ENCODE data around the gene KIAA1328.

Gene KIAA1328

GRCh38 chr18:37230768-37231167 is 401.8 kb downstream of the KIAA1328 start:
- no peak for DNase-seq

DNA sequence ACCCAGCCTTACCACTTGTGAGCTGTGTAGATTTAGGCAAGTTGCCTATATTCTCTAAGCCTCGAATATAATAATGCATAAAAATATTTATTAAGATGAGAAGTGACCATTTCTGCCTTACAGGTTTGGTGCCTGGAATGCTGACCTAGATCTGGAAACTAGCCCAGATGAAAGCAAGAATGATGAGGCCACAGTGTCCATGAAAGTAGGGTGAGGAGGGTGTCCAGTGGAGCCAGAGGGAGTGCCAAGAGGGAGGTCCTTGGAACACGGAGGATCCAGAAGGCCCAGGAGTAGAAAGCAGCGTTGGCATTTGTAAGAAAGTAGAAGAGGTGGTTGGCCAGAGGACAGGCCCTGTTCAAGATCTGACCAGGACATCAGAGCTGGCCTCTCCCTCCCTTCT is 402.3 kb downstream of the KIAA1328 start:
- no peak for DNase-seq

- DNase-seq = no peak
Measured at GRCh38 chr18:37235583-37235982, 406.7 kb downstream of the KIAA1328 start.

DNA sequence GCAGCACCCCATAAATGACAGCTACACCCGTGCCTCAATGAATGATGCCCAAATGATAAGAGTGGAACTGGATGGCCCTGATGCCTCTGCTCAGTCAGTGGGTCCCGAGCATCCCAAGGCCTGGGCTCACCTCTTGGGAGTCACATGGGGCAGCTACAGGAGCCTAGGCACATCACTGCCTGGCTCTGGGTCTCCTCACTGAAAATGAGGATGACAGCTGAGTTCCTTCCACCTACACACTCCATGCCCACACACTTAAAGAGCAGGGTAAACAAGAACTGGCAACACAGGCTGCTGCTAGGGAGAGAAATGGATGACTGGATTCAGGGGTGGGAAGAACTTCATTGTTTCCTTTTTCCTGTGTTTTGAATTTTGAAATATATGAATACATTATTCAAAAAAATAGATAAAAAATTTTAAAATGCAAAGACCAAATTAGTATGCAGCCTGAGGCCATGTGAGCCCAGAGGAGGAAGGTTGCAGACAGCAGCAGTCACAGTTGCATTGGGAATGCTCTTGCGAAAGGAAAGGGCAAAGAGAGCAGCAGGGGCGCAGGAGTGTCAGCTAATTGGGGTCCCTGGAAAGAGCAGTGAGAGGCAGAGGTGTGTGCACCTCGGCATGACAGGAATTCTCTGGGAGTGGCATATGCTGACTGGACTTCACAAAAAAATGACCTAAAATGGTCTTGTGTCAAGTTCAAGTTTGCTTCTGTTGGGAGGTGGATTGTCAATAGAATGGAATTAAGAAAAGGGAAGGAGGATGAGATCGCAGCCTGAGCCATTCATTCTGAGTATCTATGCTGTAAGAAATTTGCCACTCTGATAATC is 409.6 kb downstream of the KIAA1328 start:
- DNase-seq = peak in 1 of 2 donors; percentile 16

DNA sequence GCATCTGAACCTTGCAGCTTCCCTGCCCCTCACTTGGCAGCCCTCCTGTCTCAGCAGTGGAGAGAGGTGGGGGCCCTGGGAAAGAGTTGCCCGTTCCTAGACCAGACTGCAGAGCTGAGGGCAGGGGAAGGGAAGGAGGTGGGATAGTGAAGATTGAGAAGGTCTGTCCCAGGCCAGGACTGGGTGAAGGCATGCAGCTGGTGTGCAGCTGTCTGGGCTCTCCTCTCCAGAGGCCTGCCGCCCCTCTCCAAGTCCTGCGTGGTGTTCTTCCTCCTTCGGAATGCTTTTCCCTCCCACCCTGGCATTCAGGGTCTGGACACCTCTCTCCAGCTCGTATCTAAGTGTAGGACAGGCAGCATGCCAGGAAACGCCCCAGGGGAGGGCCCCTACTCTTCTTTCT is 413.2 kb downstream of the KIAA1328 start:
- DNase-seq = no peak

DNA sequence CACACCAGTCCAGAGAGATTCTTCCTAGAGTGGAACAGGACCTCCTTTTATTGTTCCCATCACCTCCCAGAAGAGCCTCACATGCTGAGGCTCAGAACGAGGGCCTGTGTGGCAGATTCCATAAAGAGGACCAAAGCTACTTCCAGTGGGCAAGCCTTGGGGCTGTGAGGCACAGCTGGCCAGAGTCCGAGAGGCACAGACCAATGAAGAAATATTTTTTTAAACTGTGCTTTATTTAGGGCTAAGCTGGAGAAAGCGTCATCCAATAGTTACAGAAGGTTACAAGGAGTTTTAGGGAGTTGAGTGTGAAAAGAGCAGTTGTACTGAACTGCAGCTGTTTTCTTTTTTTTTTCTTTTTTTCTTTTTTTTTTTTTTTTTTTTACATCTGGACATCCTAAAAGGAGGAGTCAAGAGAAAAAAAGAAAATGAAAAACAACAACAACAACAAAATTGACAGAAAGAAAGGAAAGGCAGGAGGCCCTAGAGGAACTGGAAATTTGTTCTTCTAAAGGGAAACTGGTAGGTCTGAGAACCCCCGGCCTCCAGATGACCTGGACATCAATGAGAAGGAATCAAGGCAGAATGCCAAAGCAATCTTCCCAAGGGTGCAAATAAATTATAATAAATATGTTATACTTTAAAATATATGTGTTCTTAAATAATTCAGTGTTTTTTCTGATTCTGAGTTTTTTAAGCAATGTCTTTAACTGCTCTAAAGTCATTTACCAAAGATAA is 414.1 kb downstream of the KIAA1328 start:
- no peak for DNase-seq

DNA sequence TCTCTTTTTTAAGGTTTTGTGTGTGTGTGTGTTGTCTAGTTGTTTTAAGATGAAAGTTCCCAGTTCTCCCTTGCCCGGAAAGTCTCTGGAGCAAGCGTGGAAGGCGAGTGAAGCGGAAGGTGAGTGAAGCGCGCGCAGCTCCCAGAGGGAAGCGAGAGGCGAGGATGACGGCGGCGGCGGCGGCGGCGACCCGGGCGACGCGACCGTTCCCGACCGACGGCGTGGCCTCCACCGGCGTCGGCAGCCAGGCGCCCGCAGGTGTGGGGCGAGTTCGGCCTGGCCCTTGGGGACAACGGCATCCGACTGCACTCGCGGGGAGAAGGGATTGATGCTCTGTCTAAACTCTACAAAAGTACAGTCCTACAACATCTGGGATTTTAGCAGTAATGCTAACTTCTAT is 414.8 kb downstream of the KIAA1328 start:
- DNase-seq = no peak

GRCh38 chr18:37244618-37245017 is 415.7 kb downstream of the KIAA1328 start:
- no peak for DNase-seq

DNA sequence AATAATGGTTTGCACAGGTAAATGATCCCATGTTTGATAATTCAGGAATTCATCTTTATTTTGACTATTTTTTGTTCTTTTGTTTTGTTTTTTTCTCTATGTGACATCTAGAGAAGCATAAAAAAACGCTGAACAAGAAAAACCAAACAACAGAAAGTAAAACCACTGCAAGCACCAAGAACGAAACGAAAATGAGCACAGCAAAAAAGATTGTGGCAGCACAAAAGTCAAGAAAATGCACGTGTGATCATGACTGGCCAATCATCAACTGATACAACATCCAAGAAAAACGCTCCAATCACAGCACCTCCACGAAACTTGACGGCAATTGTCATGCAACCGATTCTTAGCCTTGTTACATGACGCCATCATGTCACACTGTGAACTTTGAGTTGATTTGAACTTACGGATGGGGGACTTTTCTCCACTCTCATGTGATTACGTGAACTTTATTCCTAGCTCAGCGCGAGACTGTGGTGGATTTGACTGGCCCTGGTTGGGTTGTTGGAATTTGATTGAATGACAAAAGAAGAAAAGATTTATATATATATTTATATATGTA is 417.9 kb downstream of the KIAA1328 start:
- DNase-seq = no peak

DNA sequence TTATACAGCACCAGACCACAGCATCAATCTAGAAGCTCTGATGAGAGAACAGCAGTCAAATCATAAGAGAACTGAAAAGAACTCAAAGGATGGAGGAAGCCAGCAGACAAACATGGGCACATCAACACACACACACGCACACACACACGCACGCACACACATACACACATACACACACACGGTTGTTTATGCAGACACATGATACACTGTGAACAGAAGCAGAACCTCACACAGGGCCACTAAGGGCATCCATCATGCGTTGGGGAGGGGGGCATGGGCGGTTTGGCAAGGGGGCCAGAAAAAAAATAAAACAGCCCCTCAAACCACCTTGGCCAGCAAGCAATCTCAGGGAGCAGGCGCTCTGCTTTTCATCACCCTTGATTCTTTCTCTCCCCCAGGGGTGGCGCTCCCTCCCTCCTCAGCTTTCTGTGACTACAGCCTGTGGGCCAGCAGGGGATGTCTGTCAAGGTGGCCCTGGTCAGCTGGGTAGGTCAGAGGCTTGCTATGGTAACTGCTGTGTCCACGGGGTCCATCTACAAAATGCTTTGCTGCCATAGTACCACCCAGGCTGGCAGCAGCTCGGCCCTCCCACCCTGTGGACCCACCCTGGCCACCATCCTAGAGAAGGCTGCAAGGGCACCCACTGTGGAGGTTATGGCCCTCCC is 418.7 kb downstream of the KIAA1328 start:
- no peak for DNase-seq

DNA sequence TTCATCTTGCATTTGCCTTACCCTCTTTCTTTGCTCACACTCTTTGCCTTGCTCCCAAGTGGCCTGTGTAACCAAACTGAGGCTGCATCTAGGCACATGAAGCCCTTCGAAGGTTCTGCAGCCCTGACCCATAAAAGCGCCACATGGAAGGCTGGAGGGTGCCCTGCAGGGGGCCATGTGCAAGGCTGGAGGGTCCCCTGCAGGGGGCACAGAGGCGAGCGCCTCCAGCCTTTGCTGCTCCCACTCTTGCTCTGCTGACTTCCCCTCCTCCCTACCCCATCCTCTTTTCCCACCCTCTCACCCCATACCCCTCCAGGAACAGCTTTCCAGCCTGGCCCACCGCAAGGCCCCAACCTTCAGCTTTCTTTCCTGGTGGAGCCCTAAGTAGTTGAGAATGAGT is 419.4 kb downstream of the KIAA1328 start:
- no peak for DNase-seq

DNA sequence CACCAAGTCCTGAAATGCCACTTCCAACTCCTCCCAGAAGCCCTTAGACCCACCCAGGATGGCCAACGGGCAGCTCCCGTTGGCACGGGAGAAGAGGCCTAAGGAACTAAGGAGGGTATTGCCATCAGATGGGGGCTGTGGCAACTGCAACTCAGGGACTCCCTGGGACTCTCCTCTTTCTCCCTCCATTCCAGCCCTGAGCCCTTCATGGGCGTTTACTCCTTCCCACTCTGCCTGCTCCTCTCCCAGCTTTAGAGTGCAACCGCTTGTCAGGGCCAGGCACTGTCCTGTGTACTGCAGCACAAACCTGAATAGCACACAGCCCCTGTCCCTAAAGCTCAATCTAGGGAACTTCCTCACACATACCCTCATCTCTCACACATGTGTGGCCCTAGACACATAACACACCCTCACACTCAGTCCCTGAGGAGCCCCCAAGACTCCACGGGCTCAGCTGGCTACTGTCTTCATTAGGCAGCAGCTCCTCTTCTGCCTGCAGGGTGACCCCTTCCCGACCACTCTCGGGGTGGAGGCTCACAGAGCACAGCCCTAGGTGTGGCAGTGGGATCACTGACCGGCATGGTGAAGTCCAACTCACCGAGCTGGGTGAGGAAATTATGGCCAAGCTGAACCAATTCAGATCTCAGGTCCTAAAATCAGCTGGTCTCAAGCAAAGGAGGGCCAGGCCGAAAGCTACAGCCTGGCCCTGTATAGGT is 420.4 kb downstream of the KIAA1328 start:
- no peak for DNase-seq

GRCh38 chr18:37249895-37250618 is 421.1 kb downstream of the KIAA1328 start:
- DNase-seq = no peak

DNA sequence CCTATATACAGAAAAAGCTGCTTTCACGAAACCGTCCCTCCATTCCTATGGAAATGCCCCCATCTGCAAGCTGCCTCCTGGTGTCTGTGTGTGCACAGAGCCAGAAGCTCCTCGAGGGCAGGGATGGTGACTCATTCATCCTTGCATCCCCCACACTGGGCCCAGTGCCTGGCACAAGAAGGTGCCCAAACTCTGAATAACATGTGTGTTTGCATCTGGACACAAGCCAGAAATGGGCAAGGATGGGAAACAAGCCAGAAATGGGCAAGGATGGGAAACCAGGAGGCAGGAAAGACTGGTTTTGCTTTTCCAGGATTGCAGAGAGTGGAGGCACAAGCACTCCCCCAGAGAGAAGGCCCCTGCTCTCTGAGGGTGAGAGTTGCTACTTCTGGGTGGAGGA is 422.8 kb downstream of the KIAA1328 start:
- no peak for DNase-seq

DNA sequence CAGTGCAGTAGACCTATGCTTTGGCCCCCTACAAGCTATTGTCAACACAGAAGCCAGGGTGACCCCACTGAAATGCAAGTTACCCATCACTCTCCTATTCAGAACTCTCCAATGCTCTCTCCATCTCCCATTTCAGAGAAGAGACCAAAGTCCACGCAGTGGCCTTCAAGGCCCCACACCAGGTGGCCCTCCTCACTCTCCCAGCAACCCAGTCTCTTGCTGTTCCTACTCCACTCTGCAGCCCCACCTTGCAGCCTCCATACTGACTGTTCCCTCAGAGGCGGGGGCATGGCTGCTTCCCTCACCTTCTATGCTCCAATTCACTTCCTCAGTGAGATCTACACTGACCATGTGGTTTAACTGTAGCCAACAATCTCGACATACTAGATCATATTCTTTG is 423.4 kb downstream of the KIAA1328 start:
- no peak for DNase-seq

GRCh38 chr18:37252854-37253393 is 424.0 kb downstream of the KIAA1328 start:
- DNase-seq = no peak

- no peak for DNase-seq
Measured at GRCh38 chr18:37253394-37254235, 424.7 kb downstream of the KIAA1328 start.

DNA sequence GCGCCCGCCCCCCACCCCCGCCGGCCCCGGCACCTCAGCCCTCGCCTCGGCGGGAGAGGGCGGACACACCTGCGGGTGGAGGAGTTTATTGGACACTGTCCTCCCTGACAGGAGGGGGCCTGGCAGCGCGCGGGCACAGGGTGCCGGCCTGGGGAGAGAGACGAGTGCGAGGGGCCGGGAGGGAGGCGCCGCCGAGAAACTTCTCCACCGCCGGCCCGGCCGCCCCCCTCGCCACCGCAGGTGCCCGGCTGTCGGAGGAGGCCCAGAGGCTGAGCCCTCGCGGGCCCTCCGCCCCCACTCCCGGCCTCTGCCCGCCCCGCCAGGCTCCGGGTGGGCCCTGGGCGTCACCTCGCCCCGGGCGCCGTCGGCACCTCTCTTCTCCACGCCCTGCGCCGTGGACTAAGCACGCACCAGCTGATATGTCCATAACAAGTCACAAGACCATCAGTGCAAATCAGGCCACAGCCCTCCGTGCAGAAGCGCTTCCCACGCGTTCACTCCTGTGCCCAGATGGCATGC is 425.4 kb downstream of the KIAA1328 start:
- DNase-seq = no peak

DNA sequence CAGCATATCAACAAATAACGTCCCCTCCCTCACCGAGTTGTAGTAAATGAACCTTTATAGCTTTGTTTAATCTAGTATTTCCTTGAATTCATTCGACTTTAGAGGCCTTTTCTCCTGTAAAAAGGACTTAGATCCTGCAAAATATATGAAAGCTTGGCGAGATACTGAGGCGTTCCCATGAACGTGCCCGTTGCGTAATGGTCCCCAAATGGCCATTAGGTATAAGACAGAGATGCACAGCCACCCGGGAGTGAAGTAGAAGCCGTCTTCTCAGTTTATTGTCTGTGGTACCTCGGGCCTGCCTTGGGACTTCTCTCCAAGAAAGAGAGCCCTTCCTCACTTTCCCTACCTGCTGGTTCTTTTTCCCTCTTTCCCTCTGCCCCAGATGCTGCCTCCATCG is 426.0 kb downstream of the KIAA1328 start:
- no peak for DNase-seq

DNA sequence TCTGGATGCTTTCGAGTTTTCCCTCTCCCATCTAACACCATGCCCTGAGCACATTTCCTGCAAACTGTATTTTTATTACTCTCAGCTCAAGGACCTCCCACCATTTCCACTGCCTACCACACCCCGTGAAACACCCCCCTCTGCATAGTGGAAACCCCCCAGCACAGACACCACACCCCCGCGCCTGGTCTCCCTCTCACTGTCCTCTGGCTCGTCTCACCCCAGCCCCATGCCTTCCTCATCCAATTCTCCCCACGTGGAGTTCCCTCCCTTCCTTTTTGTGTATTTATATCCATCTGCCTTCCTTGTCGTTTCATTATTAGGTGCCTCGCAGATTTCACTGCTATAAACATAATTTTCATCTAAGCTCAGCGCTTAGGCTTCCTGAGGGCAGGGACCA is 429.2 kb downstream of the KIAA1328 start:
- DNase-seq = no peak

DNA sequence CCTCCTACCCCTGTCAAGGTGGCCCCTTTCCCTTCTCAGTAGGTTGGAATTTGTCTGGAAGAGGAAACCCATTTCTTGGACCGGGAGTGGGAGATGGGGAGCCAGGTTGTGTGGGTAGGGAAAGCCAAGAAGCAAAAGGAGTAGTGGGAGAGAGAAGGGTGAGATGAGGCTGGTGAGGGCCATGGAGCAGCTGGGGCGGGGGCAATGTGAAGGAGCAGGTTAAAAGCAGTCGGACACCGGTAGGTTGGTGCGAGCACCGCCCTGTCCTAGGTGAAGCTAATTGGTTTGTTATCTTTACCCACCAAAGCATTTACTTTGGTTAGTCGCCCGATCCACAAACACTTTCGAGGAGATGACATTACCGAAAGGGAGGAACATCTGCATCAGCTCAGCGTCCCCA is 429.9 kb downstream of the KIAA1328 start:
- DNase-seq = no peak

All from hippocampal formation (tissue), 2 donors.